HepG2 (cell line): Measurements from ENCODE around the gene COBL. TPM values are rescaled to one million over a fixed set of nuclear protein-coding genes. Genes with fewer than 3 reads are reported as not detected.

ENCODE experiments used
- ATAC-seq: fragments of 200-7000 bp; cut with Tn5 transposase; 3 replicates; pipeline ENCODE4 v1.9.1; 2020; ENCODE audit warnings: mild to moderate bottlenecking, moderate library complexity
- BruUV-seq: library from RNA; stranded (reverse); fragments of 400-500 nt; replicated peaks from 2 replicates; lab custom pipeline; 2021; lab: Mats Ljungman, UMichigan
- CTCF ChIA-PET: fragments of 300-600 bp; formaldehyde crosslinking; extraction: SDS; loops from one replicate; lab custom pipeline; 2021; ENCODE audit warnings: low total read pairs, inconsistent platforms, low intra/inter-chr PET ratio; lab: Yijun Ruan, JAX
- POLR2A ChIA-PET: fragments of 350-600 bp; sonication (Branson Sonifier 250); formaldehyde crosslinking; loops from one replicate; lab custom pipeline; 2020; ENCODE audit warnings: antibody characterized with exemption, inconsistent platforms; lab: Yijun Ruan, JAX
- DNase-seq: peaks from one replicate; pipeline ENCODE4 v3.0.0-alpha.2; 2015; ENCODE audit warnings: low spot score
- FAIRE-seq: peaks from 3 replicates; lab custom pipeline; 2011; peaks lifted over from hg19 to GRCh38; lab: Jason Lieb, UNC
- H2AFZ ChIP-seq: one replicate; pipeline ENCODE4 v1.6.1; 2011; ENCODE audit warnings: low read length, inconsistent platforms
- H3K27ac ChIP-seq: fragments of 300-600 bp; 3 replicates; pipeline ENCODE4 v1.8.0; 2011; ENCODE audit warnings: mixed run types, mild to moderate bottlenecking, mixed read lengths, low read length, inconsistent platforms; ENCODE audit not compliant: insufficient read depth; ENCODE audit errors: extremely low read length
- H3K27me3 ChIP-seq, 2 experiments: fragments of 200-600 bp in 1 of 2; 2 replicates in 1 of 2; 3 replicates in 1 of 2; pipeline versions ENCODE4 v1.6.0 to v1.8.0; 2011; ENCODE audit warnings: low read length in 2 of 2, mild to moderate bottlenecking in 2 of 2, moderate library complexity in 2 of 2, inconsistent platforms in 1 of 2; ENCODE audit not compliant: insufficient read depth in 2 of 2, control insufficient read depth in 1 of 2
- H3K36me3 ChIP-seq, 2 experiments: fragments of 200-600 bp in 1 of 2; replicated peaks in 1 of 2; 2 replicates in 1 of 2; 3 replicates in 1 of 2; pipeline versions ENCODE4 v1.5.1 to v1.8.0; 2011; ENCODE audit warnings: low read length in 2 of 2, inconsistent platforms in 1 of 2; ENCODE audit not compliant: insufficient read depth in 2 of 2, control insufficient read depth in 1 of 2
- H3K4me1 ChIP-seq: 2 replicates; pipeline ENCODE4 v1.5.1; 2012; ENCODE audit warnings: low read length, inconsistent platforms; ENCODE audit not compliant: insufficient read depth
- H3K4me2 ChIP-seq: 2 replicates; pipeline ENCODE4 v1.6.0; 2011; ENCODE audit warnings: low read depth, low read length, inconsistent platforms
- H3K4me3 ChIP-seq, 3 experiments: fragments of 200-600 bp in 1 of 3; sonication (generic), shearing (Covaris generic) in 1 of 3; replicated peaks in 1 of 3; 2 replicates each; pipeline ENCODE4 v1.5.1; 2011 to 2016; ENCODE audit warnings: low read length in 3 of 3, inconsistent platforms in 2 of 3, low read depth in 2 of 3, mild to moderate bottlenecking in 2 of 3, control low read depth in 1 of 3, mixed read lengths in 1 of 3; ENCODE audit not compliant: insufficient read depth in 1 of 3
- H3K79me2 ChIP-seq: one replicate; pipeline ENCODE4 v1.6.1; 2011; ENCODE audit warnings: low read length, inconsistent platforms; ENCODE audit not compliant: insufficient read depth
- H3K9ac ChIP-seq: 2 replicates; pipeline ENCODE4 v1.6.0; 2011; ENCODE audit warnings: mild to moderate bottlenecking, low read depth, low read length, inconsistent platforms; ENCODE audit not compliant: insufficient read depth
- H3K9me3 ChIP-seq: 2 replicates; pipeline ENCODE4 v1.5.1; 2012; ENCODE audit warnings: mild to moderate bottlenecking, low read length
- H4K20me1 ChIP-seq: 2 replicates; pipeline ENCODE4 v1.6.0; 2011; ENCODE audit warnings: inconsistent platforms, mild to moderate bottlenecking, low read length, moderate library complexity; ENCODE audit not compliant: insufficient read depth
- AKAP8 ChIP-seq: sonication (generic); formaldehyde crosslinking; IDR thresholded peaks from 2 replicates; pipeline ENCODE4 v1.5.1; 2020; ENCODE audit warnings: mild to moderate bottlenecking, missing genetic modification reagents
- EZH2 ChIP-seq: conservative IDR thresholded peaks from 2 replicates; pipeline ENCODE4 v1.6.1; 2012; ENCODE audit warnings: mild to moderate bottlenecking, low read depth, low read length, moderate library complexity
- PHF5A ChIP-seq: IDR thresholded peaks from one replicate; pipeline ENCODE4 v1.6.1; 2018; ENCODE audit warnings: low read depth, missing genetic modification reagents; ENCODE audit not compliant: unreplicated experiment
- PRMT3 ChIP-seq: sonication (generic); formaldehyde crosslinking; IDR thresholded peaks from 2 replicates; pipeline ENCODE4 v1.8.1; 2022; ENCODE audit warnings: low read depth, mild to moderate bottlenecking, moderate library complexity, missing genetic modification reagents, borderline replicate concordance
- RFX5 ChIP-seq: IDR thresholded peaks from 2 replicates; pipeline ENCODE4 v1.6.1; 2011; ENCODE audit warnings: low read depth, low read length, improper control_type of control experiment
- ZC3H13 ChIP-seq: sonication (generic); formaldehyde crosslinking; IDR thresholded peaks from 2 replicates; pipeline ENCODE4 v1.8.1; 2023; ENCODE audit warnings: mild to moderate bottlenecking, missing genetic modification reagents, moderate library complexity
- ZNF10 ChIP-seq: sonication (generic); formaldehyde crosslinking; IDR thresholded peaks from 2 replicates; pipeline ENCODE4 v1.4.0; 2020; ENCODE audit warnings: mild to moderate bottlenecking, low read depth, missing genetic modification reagents, borderline replicate concordance
- ZNF33B ChIP-seq: sonication (generic); formaldehyde crosslinking; IDR thresholded peaks from 2 replicates; pipeline ENCODE4 v1.5.1; 2020; ENCODE audit warnings: mild to moderate bottlenecking, missing genetic modification reagents
- WGBS: methylation state at CpG from one replicate; pipeline ENCODE4 v1.1.6; 2017; ENCODE audit warnings: low lambda C conversion rate; 5-methylcytosine and 5-hydroxymethylcytosine counted together
- in situ Hi-C: cut with HindIII; loops from 2 replicates; pipeline ENCODE4 v1.10.0; 2017; ENCODE audit warnings: low pct_unique_long_range_greater_than_20kb; ENCODE audit not compliant: extremely low pct_ligation_motif_present
- intact Hi-C: fragments of 100-400 bp; cut with micrococcal nuclease; formaldehyde crosslinking; loops from one replicate; pipeline ENCODE4 v1.10.0; 2022; ENCODE audit not compliant: unreplicated experiment
- polyA plus RNA-seq, 8 experiments: library from polyadenylated mRNA; depleted of rRNA in 3 of 8; stranded (reverse) in 7 of 8; unstranded in 1 of 8; fragments of >200 nt; fragmentation: Illumina TruSeq in 4 of 8; extraction: Trizol in 4 of 8; gene quantifications; 2 replicates each; pipeline versions ENCODE4 v1.2.1 to v1.2.3, GENCODE V29; 2011 to 2016; ENCODE audit warnings: low read depth in 4 of 8, missing spikeins in 1 of 8, mixed read lengths in 1 of 8; ENCODE audit not compliant: insufficient read depth in 1 of 8
- total RNA-seq, 5 experiments: library from RNA; depleted of rRNA; stranded (reverse); fragments of >200 nt; fragmentation: Illumina TruSeq; extraction: Trizol; gene quantifications; 2 replicates each; pipeline ENCODE4 v1.2.3, GENCODE V29; 2016; ENCODE audit warnings: low read depth in 1 of 5
- TF ChIP-seq, protein P1 (sequence below): sonication (generic); formaldehyde crosslinking; IDR thresholded peaks from 2 replicates; pipeline ENCODE4 v1.5.0; 2020; ENCODE audit warnings: missing genetic modification reagents
- TF ChIP-seq, protein P2 (sequence below): sonication (generic); formaldehyde crosslinking; IDR thresholded peaks from 2 replicates; pipeline ENCODE4 v1.4.0; 2020; ENCODE audit warnings: missing genetic modification reagents
- TF ChIP-seq, protein P3 (sequence below): IDR thresholded peaks from 2 replicates; pipeline ENCODE4 v1.6.1; 2016; ENCODE audit warnings: missing biosample characterization, missing genetic modification reagents, low read depth
- TF ChIP-seq, protein P4 (sequence below): sonication (generic); formaldehyde crosslinking; IDR thresholded peaks from 2 replicates; pipeline ENCODE4 v1.8.1; 2023; ENCODE audit warnings: mild to moderate bottlenecking, missing genetic modification reagents

COBL gene
- total and polyA plus RNA-seq, 2 of the 13 experiments (the other 11 are each of a cell fraction or from before 2014, with no cell fraction given): 3.8 to 4.9 TPM

DNA sequence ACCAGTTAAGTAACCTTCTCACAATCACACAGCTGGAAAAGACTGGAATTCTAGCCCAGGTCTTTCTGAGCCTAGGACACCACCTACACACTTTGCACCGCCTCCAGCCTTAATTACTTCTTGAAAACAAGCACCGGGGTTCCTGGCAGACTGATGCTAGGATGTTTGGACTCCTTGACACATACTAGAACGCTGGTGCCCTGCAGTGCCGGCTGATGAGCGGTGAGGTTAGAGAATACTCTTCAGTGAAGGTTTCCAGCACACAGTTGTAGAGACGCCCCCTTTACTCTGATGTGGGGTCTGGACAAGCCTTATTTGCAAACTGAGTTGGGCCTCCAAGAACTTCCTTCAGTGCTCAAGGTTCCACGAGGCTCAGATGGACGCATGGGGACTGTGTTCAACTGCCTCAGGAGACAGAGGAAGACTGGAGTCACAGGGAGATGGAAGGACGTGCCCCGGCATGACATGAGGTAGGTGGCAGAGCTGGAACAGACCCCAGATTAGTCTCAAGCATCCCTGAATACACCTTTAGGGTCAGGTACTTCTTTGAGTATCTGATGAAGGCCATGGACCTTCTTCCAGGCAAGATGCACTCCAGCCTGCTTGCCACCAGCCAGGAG is 89.6 kb downstream of the COBL start:
- 89% methylated on average over 7 of the region's 10 CpGs for WGBS
- FAIRE-seq (no peak), DNase-seq (no peak), ATAC-seq (no peak)
- H3K36me3 ChIP-seq: 0 out of 5 replicates have a peak, but pooled peaks cover 0 to 2% of the 10 kb centered on the region in 2 experiments
- no peaks in the 10 kb centered on the region for H3K9me3 ChIP-seq
- H3K27ac ChIP-seq: no peak overlapping the region
- in situ Hi-C loops (loop anchor here (10.0 kb wide), 1 partner anchor 138 kb away; no protein-coding TSS in a partner anchor), intact Hi-C loops (loop anchor here (2.0 kb wide), 1 partner anchor 88 kb away; no protein-coding TSS in a partner anchor)
- BruUV-seq: no TSS peak
- CTCF ChIA-PET: no interaction called here
- H3K79me2 ChIP-seq: no peaks in the 10 kb centered on the region
- H3K4me1 ChIP-seq: no peaks in the 10 kb centered on the region
- no peaks in the 10 kb centered on the region for H3K27me3 ChIP-seq
- TF ChIP-seq PRMT3 (CRISPR knock-in tag) (no peak), PHF5A (CRISPR knock-in tag) (no peak), RFX5 (no peak), AKAP8 (CRISPR knock-in tag) (no peak), ZNF10 (CRISPR knock-in tag) (no peak), EZH2 (no peak), ZC3H13 (no peak), ZNF33B (CRISPR knock-in tag) (no peak)
- TF ChIP-seq, protein P1, sequence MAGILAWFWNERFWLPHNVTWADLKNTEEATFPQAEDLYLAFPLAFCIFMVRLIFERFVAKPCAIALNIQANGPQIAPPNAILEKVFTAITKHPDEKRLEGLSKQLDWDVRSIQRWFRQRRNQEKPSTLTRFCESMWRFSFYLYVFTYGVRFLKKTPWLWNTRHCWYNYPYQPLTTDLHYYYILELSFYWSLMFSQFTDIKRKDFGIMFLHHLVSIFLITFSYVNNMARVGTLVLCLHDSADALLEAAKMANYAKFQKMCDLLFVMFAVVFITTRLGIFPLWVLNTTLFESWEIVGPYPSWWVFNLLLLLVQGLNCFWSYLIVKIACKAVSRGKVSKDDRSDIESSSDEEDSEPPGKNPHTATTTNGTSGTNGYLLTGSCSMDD (CRISPR knock-in tag): no peak
- TF ChIP-seq, protein P2, sequence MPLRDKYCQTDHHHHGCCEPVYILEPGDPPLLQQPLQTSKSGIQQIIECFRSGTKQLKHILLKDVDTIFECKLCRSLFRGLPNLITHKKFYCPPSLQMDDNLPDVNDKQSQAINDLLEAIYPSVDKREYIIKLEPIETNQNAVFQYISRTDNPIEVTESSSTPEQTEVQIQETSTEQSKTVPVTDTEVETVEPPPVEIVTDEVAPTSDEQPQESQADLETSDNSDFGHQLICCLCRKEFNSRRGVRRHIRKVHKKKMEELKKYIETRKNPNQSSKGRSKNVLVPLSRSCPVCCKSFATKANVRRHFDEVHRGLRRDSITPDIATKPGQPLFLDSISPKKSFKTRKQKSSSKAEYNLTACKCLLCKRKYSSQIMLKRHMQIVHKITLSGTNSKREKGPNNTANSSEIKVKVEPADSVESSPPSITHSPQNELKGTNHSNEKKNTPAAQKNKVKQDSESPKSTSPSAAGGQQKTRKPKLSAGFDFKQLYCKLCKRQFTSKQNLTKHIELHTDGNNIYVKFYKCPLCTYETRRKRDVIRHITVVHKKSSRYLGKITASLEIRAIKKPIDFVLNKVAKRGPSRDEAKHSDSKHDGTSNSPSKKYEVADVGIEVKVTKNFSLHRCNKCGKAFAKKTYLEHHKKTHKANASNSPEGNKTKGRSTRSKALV (CRISPR knock-in tag): no peak
- TF ChIP-seq, protein P3, sequence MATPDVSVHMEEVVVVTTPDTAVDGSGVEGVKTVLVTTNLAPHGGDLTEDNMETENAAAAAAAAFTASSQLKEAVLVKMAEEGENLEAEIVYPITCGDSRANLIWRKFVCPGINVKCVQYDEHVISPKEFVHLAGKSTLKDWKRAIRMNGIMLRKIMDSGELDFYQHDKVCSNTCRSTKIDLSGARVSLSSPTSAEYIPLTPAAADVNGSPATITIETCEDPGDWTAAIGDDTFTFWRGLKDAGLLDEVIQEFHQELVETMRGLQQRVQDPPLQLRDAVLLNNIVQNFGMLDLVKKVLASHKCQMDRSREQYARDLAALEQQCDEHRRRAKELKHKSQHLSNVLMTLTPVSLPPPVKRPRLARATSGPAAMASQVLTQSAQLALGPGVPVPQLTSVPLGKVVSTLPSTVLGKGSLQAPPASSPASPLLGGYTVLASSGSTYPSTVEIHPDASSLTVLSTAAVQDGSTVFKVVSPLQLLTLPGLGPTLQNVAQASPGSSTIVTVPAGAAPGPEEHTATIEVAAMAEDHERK: no peak
- TF ChIP-seq, protein P4, sequence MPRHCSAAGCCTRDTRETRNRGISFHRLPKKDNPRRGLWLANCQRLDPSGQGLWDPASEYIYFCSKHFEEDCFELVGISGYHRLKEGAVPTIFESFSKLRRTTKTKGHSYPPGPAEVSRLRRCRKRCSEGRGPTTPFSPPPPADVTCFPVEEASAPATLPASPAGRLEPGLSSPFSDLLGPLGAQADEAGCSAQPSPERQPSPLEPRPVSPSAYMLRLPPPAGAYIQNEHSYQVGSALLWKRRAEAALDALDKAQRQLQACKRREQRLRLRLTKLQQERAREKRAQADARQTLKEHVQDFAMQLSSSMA (CRISPR knock-in tag): no peak
- no peak overlapping the region for H3K4me3 ChIP-seq
- H2AFZ ChIP-seq: no peak overlapping the region
- no peaks in the 10 kb centered on the region for H4K20me1 ChIP-seq
- POLR2A ChIA-PET: no interaction called here
- no peak overlapping the region for H3K9ac ChIP-seq
- no peak overlapping the region for H3K4me2 ChIP-seq
